Retinal pigment epithelial cell (primary cell): ENCODE data around the gene RBCK1.

ENCODE experiments used
- DNase-seq: peaks from one replicate; pipeline ENCODE4 v3.0.0-alpha.2; 2010; ENCODE audit warnings: low read depth
- H3K4me3 ChIP-seq: 2 replicates; pipeline ENCODE4 v1.5.1; 2011; ENCODE audit warnings: mild to moderate bottlenecking, low read length, control low read depth, moderate library complexity
- TF ChIP-seq, protein P1 (sequence below): conservative IDR thresholded peaks from 2 replicates; pipeline ENCODE4 v1.5.1; 2011; ENCODE audit warnings: low read depth, low read length, control low read depth, inconsistent platforms

Gene RBCK1

DNA sequence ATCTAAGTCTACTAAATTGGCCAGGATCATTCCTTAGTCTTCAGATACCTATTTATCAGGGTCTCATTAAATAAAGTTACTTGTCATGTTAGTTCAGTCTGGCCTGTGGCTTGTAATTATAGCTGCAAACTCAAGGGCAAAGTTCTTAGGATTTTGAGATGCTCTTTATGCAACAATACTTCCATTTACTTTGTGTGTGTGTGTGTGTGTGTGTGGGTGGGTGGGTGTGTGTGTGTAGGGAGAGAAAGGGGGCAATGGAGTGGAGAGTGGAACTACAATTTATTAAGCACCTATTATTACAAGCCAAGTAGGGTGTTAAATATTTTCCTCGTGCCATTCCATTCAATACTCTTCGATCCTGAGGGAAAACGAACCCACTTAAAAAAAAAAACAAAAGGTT, 71.9 kb downstream of the RBCK1 start:
- no peak overlapping the region for H3K4me3 ChIP-seq
- no peak for DNase-seq
- TF ChIP-seq, protein P1, sequence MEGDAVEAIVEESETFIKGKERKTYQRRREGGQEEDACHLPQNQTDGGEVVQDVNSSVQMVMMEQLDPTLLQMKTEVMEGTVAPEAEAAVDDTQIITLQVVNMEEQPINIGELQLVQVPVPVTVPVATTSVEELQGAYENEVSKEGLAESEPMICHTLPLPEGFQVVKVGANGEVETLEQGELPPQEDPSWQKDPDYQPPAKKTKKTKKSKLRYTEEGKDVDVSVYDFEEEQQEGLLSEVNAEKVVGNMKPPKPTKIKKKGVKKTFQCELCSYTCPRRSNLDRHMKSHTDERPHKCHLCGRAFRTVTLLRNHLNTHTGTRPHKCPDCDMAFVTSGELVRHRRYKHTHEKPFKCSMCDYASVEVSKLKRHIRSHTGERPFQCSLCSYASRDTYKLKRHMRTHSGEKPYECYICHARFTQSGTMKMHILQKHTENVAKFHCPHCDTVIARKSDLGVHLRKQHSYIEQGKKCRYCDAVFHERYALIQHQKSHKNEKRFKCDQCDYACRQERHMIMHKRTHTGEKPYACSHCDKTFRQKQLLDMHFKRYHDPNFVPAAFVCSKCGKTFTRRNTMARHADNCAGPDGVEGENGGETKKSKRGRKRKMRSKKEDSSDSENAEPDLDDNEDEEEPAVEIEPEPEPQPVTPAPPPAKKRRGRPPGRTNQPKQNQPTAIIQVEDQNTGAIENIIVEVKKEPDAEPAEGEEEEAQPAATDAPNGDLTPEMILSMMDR: no peak

DNA sequence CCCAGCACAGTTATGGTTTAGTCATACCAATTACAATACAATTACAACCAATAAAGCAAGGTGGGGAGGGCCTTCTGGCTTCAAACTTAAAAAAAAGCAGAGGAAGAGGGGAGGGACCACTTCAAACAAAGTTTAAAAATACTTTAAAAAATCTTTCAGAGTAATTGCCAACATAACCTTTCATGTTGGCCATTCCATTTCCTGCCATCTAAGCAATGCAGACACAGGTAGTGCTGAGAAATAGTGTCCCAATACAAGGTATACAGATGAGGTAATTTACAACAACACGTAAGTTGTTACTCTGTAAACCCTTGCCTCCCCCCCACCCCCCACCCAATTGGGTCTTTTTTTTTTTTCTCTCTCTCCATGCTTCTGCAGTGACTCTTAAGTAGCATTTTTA, 73.1 kb downstream of the RBCK1 start:
- no peak overlapping the region for H3K4me3 ChIP-seq
- no peak for DNase-seq
- TF ChIP-seq, protein P1: no peak
